ENCODE results near the gene PLEKHG3.

Gene PLEKHG3

GRCh38 chr14:64728856-64729255 is 24.6 kb downstream of the PLEKHG3 start:
- DNase-seq = no peak

DNA sequence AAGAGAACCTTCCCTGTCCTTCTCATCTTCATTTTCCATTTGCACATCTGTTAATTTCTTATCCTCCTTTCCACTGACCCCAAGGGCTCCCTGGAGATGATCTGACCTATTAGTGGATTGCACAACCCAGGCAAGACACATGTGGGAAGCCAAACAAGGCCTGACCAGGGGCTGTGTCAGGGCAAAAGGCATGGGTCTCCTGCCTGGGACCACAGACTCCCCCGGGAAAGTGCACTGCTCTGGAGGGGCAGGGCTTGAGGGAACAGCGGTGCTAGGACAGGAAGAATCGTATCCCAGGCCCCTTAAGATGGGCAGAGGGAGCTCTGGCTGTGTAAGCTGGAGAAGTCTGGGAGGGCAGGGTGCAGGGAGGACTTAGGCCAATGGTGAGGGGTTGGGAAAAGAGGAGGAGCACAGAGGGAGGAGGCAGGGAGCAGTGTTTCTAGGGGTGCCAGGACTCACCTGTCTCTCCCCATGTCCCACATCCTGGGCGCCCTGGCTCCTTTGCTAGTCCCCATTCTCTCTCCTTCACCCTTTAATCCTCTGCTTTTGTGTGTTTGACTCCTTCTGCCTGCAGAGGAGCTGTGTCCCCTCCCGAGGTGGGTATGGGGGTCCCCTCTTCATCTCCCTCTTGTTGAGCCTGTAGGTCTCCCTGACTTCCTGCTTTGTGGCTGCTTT is 25.3 kb downstream of the PLEKHG3 start:
- DNase-seq = no peak

DNA sequence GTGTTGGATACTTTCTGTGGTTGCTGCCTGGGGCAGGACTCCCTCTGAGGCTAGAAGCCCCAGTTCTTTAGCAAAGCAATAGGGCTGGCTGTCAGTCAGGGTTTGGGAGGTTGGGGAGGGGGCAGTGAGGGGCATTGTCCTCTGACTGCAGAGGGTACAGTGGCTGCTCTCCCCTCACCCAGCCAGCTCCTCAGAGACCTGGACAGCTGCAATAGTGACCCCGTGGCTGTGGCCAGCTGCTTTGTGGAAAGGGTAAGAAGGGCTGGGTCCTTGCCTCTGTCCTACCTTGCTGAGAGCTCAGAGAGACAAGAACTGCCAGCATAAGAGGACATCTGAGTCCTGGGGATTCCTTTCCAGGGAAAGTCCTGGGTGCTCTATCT is 25.8 kb downstream of the PLEKHG3 start:
- no peak for DNase-seq

DNA sequence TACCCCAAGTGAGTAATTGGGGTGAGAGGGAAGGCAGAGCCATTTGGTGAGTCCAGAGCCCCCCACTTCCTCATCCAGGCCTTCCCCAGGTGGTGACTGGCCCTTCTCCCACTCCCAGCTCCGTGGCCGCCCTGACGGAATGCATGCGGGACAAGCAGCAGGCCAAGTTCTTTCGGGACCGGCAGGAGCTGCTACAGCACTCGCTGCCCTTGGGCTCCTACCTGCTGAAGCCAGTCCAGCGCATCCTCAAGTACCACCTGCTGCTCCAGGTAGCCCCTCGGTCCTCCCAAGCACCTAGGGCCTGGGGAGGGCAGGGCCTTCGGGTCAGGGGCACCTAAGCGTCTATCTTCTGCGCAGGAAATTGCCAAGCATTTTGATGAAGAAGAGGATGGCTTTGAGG is 26.5 kb downstream of the PLEKHG3 start:
- no peak for DNase-seq

GRCh38 chr14:64731141-64731581 is 26.9 kb downstream of the PLEKHG3 start:
- DNase-seq = no peak

DNA sequence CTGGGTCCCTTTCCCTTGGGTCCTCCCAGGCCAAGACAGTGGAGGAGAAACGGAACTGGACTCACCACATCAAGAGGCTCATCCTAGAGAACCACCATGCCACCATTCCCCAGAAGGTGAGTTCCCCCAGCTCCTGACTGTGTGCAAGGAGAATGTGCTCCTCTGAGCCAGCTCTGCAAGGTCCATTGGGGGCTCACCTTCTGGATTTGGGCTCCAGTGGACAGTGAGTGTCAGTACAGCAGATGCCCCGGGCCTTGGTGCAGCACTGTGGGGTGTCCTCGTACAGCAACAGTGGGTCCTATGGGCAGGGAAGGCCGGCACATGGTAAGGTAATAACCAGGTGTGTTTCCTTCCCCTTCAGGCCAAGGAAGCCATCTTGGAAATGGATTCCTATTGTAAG is 27.8 kb downstream of the PLEKHG3 start:
- DNase-seq = no peak

DNA sequence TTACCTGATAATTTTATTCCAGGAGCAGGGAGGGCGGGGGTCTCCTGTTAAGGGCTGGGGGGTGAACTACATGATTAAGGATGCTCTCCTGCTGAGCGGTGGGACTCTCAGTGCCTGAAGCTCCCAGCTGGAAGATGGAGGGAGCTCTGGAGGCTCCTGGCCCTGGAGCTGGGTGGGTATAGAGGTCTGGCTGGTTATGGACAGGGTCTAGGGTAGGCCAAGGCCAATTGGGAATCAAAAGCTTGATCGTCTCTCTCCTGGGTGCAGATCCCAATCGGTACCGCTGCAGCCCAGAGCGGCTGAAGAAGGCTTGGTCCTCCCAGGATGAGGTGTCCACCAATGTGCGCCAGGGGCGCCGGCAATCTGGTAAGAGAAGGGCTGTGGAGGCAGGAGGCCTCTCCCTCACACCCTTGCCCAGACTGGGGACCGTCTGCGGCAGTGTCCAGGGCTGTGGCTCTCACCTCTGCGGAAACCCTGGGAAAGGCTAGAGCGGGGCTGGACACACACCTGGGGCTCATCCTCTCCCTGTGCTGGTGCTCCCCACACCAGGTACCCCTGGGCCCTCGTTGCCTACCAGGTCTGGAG is 28.4 kb downstream of the PLEKHG3 start:
- DNase-seq = no peak

DNA sequence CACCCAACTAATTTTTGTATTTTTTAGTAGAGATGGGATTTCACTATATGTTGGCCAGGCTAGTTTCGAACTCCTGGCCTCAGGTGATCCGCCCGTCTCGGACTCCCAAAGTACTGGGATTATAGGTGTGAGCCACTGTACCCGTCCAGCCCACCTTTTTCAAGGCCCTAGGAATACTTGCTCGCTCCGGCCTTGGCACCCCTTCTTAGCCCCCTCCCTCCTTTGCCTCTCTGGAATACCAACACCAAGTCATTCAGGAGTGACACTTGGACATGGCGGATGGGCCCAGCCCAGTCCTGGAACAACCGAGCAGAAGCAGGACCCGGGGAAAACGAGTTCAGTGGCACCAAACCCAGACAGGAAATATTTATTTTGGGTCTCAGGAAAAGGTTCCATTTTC is 29.1 kb downstream of the PLEKHG3 start:
- no peak for DNase-seq

GRCh38 chr14:64733899-64734298 is 29.7 kb downstream of the PLEKHG3 start:
- no peak for DNase-seq

DNA sequence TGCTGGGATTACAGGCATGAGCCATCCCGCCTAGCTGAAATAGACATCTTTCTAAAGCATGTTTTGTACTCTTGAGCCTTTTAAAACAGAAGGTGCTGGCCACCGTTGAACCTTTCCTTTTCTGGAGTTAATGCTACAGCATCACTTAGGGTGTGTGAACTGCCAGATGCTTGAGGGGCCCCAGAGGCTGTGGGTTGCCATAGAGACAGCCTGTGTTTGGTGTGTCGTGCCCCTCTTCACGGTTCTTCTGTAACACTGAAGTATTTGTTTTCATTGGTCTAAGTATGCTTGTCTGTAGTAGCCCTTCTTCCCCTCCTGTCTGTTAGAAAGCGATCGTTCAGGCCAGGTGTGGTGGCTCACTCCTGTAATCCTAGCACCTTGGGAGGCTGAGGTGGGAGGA is 30.8 kb downstream of the PLEKHG3 start:
- no peak for DNase-seq

GRCh38 chr14:64736271-64737169 is 32.3 kb downstream of the PLEKHG3 start:
- DNase-seq = no peak

DNA sequence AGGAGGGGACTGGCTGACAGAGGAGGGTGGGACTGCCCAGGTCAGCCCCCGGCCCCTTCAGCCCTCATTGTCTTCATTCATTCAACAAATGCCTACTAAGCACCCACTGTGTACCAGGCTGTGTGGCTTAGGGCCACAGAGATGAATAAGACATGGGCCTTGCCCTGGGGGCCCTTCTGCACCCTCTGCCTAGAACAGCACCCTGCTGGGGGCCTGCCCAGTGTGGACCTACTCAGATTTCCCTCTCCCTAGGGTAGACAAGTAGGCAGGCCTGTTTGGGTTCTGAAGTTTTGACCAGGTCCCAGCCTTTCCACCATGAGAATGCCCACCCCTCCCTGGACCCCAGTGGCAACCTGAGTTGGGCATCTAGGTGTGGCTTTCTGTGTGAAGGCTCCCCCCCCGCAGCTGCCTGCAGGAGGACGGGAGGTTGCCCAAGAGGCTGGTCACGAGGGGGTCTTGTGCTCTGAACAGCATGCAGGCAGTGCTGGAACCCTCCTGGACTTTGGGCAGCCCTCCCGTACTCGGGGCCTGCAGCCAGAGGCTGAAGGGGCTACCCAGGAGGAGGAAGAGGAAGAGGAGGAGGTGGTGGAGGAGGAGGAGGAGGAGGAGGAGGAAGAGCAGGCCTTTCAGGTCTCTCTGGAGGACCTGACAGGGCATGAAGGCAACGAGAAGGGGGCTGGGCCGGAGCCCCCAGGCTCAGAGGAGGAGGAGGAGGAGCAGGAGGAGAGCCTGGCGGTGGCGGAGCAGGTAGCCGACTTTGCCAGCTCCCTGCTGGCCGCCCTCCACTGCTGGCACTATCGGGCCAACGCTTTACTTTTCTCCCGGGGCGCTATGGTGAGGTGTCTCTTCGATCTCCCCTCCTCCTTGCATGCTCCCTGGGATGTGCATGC is 33.4 kb downstream of the PLEKHG3 start:
- no peak for DNase-seq

DNA sequence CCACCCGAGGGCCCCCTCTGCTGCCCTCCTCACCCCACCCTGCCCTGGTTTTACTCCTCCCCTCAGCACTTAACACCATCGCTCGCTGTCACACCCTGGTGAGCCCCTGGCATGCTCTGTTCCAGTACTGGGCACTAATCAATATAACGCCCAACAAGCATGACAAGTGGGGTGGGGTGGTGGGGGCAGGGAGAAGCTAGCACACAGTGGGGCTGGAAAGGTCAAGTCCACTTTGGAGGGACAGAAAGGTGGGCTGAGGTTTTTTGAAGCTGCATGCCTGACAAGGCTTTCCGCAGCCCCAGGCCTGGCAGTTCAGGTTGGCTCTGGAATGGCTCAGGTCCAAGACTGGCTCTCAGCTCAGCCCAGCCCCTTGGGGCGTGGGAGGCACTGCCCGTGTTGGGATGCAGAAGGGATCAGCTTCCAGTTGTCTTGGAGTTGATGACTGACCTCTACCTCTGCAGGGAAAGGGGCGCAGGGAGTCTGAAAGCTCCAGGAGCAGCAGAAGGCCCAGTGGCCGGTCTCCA is 34.1 kb downstream of the PLEKHG3 start:
- no peak for DNase-seq

DNA sequence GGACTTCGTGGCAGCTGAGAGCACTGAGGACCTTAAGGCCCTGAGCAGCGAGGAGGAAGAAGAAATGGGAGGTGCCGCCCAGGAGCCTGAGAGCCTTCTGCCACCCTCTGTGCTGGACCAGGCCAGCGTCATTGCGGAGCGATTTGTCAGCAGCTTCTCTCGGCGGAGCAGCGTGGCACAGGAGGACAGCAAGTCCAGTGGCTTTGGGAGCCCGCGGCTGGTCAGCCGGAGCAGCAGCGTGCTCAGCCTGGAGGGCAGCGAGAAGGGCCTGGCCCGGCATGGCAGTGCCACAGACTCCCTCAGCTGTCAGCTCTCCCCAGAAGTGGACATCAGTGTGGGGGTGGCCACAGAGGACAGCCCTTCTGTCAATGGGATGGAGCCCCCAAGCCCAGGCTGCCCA is 37.0 kb downstream of the PLEKHG3 start:
- no peak for DNase-seq

- DNase-seq = no peak
Measured at GRCh38 chr14:64741961-64742360, 37.7 kb downstream of the PLEKHG3 start.

DNA sequence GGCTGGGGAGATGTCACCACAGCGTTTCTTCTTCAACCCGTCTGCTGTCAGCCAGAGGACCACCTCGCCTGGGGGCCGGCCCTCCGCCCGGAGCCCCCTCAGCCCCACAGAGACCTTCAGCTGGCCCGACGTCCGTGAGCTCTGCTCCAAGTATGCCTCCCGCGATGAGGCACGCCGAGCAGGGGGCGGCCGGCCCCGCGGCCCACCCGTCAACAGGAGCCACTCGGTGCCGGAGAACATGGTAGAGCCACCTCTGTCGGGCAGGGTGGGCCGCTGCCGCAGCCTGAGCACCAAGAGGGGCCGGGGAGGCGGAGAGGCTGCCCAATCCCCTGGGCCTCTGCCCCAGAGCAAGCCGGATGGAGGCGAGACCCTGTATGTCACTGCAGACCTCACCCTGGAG is 38.8 kb downstream of the PLEKHG3 start:
- DNase-seq = no peak

DNA sequence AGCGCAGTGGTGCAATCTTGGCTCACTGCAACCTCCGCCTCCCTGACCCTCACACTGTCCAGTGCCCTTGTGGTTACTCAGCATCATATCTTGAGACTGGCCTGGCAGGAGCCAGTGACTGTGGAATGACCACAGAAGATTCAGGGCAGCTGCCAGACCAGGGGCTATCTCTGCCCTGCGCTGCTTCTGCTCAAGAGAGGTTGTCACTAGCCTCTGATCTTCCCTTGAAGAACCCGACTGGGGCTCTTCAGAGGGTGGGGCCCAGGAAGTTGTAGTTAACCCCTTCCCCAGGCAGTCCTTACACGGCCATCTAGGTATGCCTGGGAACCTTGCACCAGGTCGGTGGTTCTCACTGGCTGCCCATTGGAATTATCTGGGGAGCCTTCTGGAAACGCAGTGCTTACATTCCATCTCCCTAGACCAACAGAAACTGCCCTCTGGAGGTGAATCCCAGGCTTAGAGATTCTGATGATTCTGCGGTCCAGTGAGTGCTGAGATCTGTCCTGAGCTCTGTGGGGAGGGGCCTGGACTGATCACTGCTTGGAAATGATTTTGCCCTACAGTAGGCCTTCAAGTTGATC is 41.4 kb downstream of the PLEKHG3 start:
- no peak for DNase-seq

GRCh38 chr14:64746298-64747250 is 42.4 kb downstream of the PLEKHG3 start:
- no peak for DNase-seq

- DNase-seq = no peak
Measured at GRCh38 chr14:64747327-64747726, 43.1 kb downstream of the PLEKHG3 start.

DNA sequence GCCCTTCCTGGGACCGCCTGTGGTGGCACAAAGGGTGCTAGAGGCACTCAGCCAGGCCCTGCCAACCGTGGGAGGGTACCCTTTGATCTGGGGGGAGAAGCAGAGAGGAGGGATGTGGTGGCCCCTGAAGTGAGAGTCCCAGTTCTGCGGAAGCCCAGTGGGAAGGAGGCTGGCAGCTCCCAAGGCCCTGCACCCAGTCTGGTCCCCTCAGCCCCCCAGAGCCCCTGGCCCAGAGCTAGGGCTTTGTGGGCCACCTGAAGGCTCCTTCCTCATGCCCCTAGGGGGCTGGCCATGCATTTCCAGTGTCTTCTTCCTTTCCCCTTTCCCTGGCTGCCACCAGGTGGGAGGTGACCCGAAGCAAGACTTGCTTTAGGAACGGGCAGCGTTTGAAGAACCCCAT is 44.3 kb downstream of the PLEKHG3 start:
- no peak for DNase-seq

All from NCI-H2227 treated with DMSO at 0.1 percent for 48 hours (cell line).